HCT116 (cell line): ENCODE measurements around the gene TICRR.

Source experiments
- CTCF ChIP-seq, 3 experiments: fragments of 200-600 bp in 1 of 3; sonication (generic) in 1 of 3; IDR thresholded peaks in 2 of 3; conservative IDR thresholded peaks in 1 of 3; 2 replicates each; pipeline ENCODE4 v1.5.1; 2012 to 2017; ENCODE audit warnings: low read depth in 2 of 3, low read length in 2 of 3, antibody characterized with exemption in 1 of 3, borderline replicate concordance in 1 of 3, control low read depth in 1 of 3, mild to moderate bottlenecking in 1 of 3, mixed read lengths in 1 of 3, mixed run types in 1 of 3, moderate library complexity in 1 of 3; ENCODE audit not compliant: insufficient read depth in 1 of 3
- EZH2 ChIP-seq: fragments of 200-600 bp; sonication (generic); IDR thresholded peaks from 2 replicates; pipeline ENCODE4 v1.6.1; 2017; ENCODE audit warnings: antibody characterized with exemption, mixed run types
- EZH2phosphoT487 ChIP-seq: fragments of 200-600 bp; IDR thresholded peaks from 2 replicates; pipeline ENCODE4 v1.6.1; 2018; ENCODE audit warnings: antibody characterized with exemption, borderline replicate concordance
- MAX ChIP-seq: IDR thresholded peaks from 2 replicates; pipeline ENCODE4 v1.6.1; 2012
- POLR2A ChIP-seq: IDR thresholded peaks from 2 replicates; pipeline ENCODE4 v1.7.0; 2011; ENCODE audit warnings: borderline replicate concordance; ENCODE audit not compliant: insufficient read depth, insufficient read length; ENCODE audit errors: extremely low read depth
- POLR2AphosphoS5 ChIP-seq: IDR thresholded peaks from 2 replicates; pipeline ENCODE4 v1.6.1; 2011; ENCODE audit warnings: mild to moderate bottlenecking, low read depth, low read length, moderate library complexity
- REST ChIP-seq: IDR thresholded peaks from 2 replicates; pipeline ENCODE4 v1.6.1; 2012; ENCODE audit warnings: low read depth
- YY1 ChIP-seq: IDR thresholded peaks from 2 replicates; pipeline ENCODE4 v1.6.1; 2011; ENCODE audit warnings: low read length, low read depth, moderate library complexity, mild to moderate bottlenecking; ENCODE audit not compliant: insufficient replicate concordance; ENCODE audit errors: extremely low read depth

GRCh38 chr15:89526601-89527441 lies 48.4 kb upstream of the TICRR start:
- TF ChIP-seq POLR2A (no peak), EZH2 (no peak), REST (no peak), YY1 (no peak), CTCF (IDR thresholded peaks at IDR 0.05 in 2 of 3, conservative IDR thresholded peaks at IDR 0.05 in 1 of 3; ENCODE audit: borderline replicate concordance in 1 of 3, insufficient read depth in 1 of 3, low read depth in 2 of 3, low read length in 2 of 3) (no peak), EZH2phosphoT487 (no peak), POLR2AphosphoS5 (no peak), MAX (no peak)
